CD14-positive monocyte (primary cell): ENCODE results near the gene TBX6. TPM values are rescaled to one million over a fixed set of nuclear protein-coding genes. Genes with fewer than 3 reads are reported as not detected.

ENCODE experiments used
- DNase-seq, 3 donors: peaks; one replicate each; pipeline ENCODE4 v3.0.0-alpha.2; 2011 to 2022
- H2AFZ ChIP-seq: 2 replicates; pipeline ENCODE4 v1.6.0; 2012; ENCODE audit warnings: mild to moderate bottlenecking, low read depth, low read length, inconsistent platforms; ENCODE audit not compliant: insufficient read depth, poor library complexity, severe bottlenecking
- H3K27ac ChIP-seq, 2 donors: 1 replicate in 1 of 2; 2 replicates in 1 of 2; pipeline ENCODE4 v1.5.1; 2012 to 2013; ENCODE audit warnings: low read length in 2 of 2, control low read depth in 1 of 2, inconsistent platforms in 1 of 2, low read depth in 1 of 2, mild to moderate bottlenecking in 1 of 2
- H3K27me3 ChIP-seq, 2 donors: one replicate each; pipeline versions ENCODE4 v1.6.0 to v1.6.1; 2011 to 2013; ENCODE audit warnings: low read length in 2 of 2; ENCODE audit not compliant: control insufficient read depth in 2 of 2, insufficient read depth in 2 of 2
- H3K36me3 ChIP-seq, 2 donors: replicated peaks in 1 of 2; 1 replicate in 1 of 2; 2 replicates in 1 of 2; pipeline versions ENCODE4 v1.5.1 to v1.6.1; 2012 to 2013; ENCODE audit warnings: low read length in 2 of 2, control low read depth in 1 of 2, inconsistent platforms in 1 of 2, mild to moderate bottlenecking in 1 of 2; ENCODE audit not compliant: insufficient read depth in 2 of 2, control insufficient read depth in 1 of 2
- H3K4me1 ChIP-seq, 2 donors: 1 replicate in 1 of 2; 2 replicates in 1 of 2; pipeline versions ENCODE4 v1.5.1 to v1.6.1; 2012 to 2013; ENCODE audit warnings: low read length in 2 of 2, control low read depth in 1 of 2, inconsistent platforms in 1 of 2, mild to moderate bottlenecking in 1 of 2, moderate library complexity in 1 of 2; ENCODE audit not compliant: insufficient read depth in 2 of 2, control insufficient read depth in 1 of 2
- H3K4me2 ChIP-seq: replicated peaks from 2 replicates; pipeline ENCODE3; 2012; ENCODE audit warnings: low read length, moderate library complexity, mild to moderate bottlenecking; ENCODE audit not compliant: poor library complexity, severe bottlenecking; ENCODE audit errors: extremely low read depth
- H3K4me3 ChIP-seq, 3 experiments: fragments of 200-600 bp in 1 of 3; sonication (generic) in 1 of 3; replicated peaks in 1 of 3; 1 replicate in 2 of 3; 2 replicates in 1 of 3; pipeline ENCODE4 v1.5.1; 2011 to 2013; ENCODE audit warnings: low read length in 3 of 3, mild to moderate bottlenecking in 3 of 3, control low read depth in 2 of 3, low read depth in 2 of 3, inconsistent platforms in 1 of 3, moderate library complexity in 1 of 3
- H3K79me2 ChIP-seq: 2 replicates; pipeline ENCODE4 v1.6.0; 2012; ENCODE audit warnings: mild to moderate bottlenecking, control low read depth, inconsistent platforms, low read length, moderate library complexity; ENCODE audit not compliant: insufficient read depth
- H3K9ac ChIP-seq: 2 replicates; pipeline ENCODE4 v1.6.0; 2017; ENCODE audit warnings: low read length, mild to moderate bottlenecking; ENCODE audit not compliant: insufficient read depth, poor library complexity, severe bottlenecking
- H3K9me3 ChIP-seq, 2 donors: replicated peaks in 1 of 2; 1 replicate in 1 of 2; 2 replicates in 1 of 2; pipeline versions ENCODE4 v1.5.1 to v1.6.1; 2012 to 2013; ENCODE audit warnings: low read length in 2 of 2, control low read depth in 1 of 2; ENCODE audit not compliant: control insufficient read depth in 1 of 2, insufficient read depth in 1 of 2
- H4K20me1 ChIP-seq: 2 replicates; pipeline ENCODE4 v1.6.0; 2012; ENCODE audit warnings: mild to moderate bottlenecking, low read length, control low read depth, moderate library complexity; ENCODE audit not compliant: insufficient read depth
- H3K27ac Mint-ChIP-seq, 7 donors: one replicate each; pipeline ENCODE4 v1.8.0; 2020; ENCODE audit warnings: mild to moderate bottlenecking in 7 of 7, mixed read lengths in 7 of 7, moderate library complexity in 6 of 7, inconsistent platforms in 2 of 7
- H3K27me3 Mint-ChIP-seq, 3 donors: one replicate each; pipeline ENCODE4 v1.8.0; 2021 to 2022; ENCODE audit warnings: low read depth in 3 of 3, mild to moderate bottlenecking in 3 of 3, mixed read lengths in 3 of 3, moderate library complexity in 3 of 3, inconsistent platforms in 1 of 3
- H3K36me3 Mint-ChIP-seq, 2 donors: one replicate each; pipeline ENCODE4 v1.8.0; 2020; ENCODE audit warnings: mixed read lengths in 2 of 2, inconsistent platforms in 1 of 2, mild to moderate bottlenecking in 1 of 2
- H3K4me1 Mint-ChIP-seq: one replicate; pipeline ENCODE4 v1.8.0; 2020; ENCODE audit warnings: mild to moderate bottlenecking, mixed read lengths
- H3K4me3 Mint-ChIP-seq, 2 donors: one replicate each; pipeline ENCODE4 v1.8.0; 2020; ENCODE audit warnings: mild to moderate bottlenecking in 2 of 2, mixed read lengths in 2 of 2, moderate library complexity in 1 of 2
- H3K9me3 Mint-ChIP-seq, 7 donors: one replicate each; pipeline ENCODE4 v1.8.0; 2020 to 2022; ENCODE audit warnings: mixed read lengths in 7 of 7, mild to moderate bottlenecking in 6 of 7, moderate library complexity in 6 of 7, inconsistent platforms in 2 of 7
- WGBS: methylation state at CpG from one replicate; pipeline ENCODE4 v1.1.5; 2013; ENCODE audit warnings: missing lambda C conversion rate; ENCODE audit not compliant: insufficient coverage; 5-methylcytosine and 5-hydroxymethylcytosine counted together
- intact Hi-C, 2 donors: fragments of 100-400 bp; cut with micrococcal nuclease; formaldehyde crosslinking; loops; one replicate each; pipeline versions ENCODE4 v1.15.0 to v1.15.1; 2023
- polyA plus RNA-seq, 3 donors: library from polyadenylated mRNA; depleted of rRNA in 1 of 3; unstranded in 2 of 3; stranded (reverse) in 1 of 3; fragments of 300-500 nt in 2 of 3; fragments of >200 nt in 1 of 3; fragmentation: Illumina TruSeq in 2 of 3; gene quantifications; 1 replicate in 2 of 3; 2 replicates in 1 of 3; pipeline ENCODE4 v1.2.3, GENCODE V29; 2012 to 2021
- TF ChIP-seq, protein P1 (sequence below): fragments of 200-600 bp; IDR thresholded peaks from one replicate; pipeline ENCODE4 v1.8.0; 2022; ENCODE audit warnings: antibody characterized with exemption, mild to moderate bottlenecking

The TBX6 gene
- polyA plus RNA-seq, 3 donors: 0.10 to 0.65 (median 0.11) TPM

DNA sequence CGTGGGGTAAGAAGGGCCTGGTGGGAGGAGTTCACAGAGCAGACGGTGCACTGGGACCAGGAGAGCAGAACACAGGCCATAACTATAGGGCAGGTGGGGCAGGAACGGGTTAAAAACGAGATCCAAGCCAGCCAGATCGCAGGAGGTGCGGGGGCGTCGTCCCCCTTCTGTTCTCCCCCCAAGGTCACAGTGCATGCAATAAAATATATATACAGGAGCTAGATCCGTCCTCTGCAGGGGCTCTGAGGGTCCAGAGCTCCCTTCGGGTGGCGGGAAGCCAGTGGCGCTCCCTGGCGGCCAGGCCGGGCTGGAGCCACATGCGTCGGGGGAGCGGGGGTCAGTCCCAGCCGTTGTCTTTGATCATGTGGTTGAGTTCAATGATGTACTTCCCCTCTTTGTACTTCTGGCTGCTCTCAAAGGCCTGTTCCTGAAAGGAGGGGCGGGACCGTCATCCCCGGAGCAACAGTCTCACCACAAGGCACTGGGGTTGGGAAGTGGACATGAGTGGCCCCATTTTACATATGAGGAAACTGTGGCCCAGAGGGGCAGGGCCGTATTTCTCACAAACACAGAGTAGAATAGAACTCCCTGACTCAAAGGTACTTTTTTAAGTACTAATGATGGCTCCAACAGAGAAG, 768 bp upstream of the TBX6 start:
- Mint-ChIP-seq H3K9me3 (peaks cover 12 to 18% (median 17%) of the 10 kb centered on the region in 7 donors), H3K4me3 (peak overlapping the region; percentile 83 to 92), H3K4me1 (peaks cover 71% of the 10 kb centered on the region), H3K36me3 (peaks cover 23 to 35% of the 10 kb centered on the region in 2 donors), H3K27me3 (peaks cover 0 to 6% (median 0%) of the 10 kb centered on the region in 3 donors), H3K27ac (peak overlapping the region; percentile 86 to 97 (median 96))
- Histone ChIP-seq H3K4me1 (peaks cover 69 to 87% of the 10 kb centered on the region in 2 donors), H3K9me3 (peaks cover 12 to 14% of the 10 kb centered on the region in 2 donors), H3K36me3 (peaks cover 12 to 13% of the 10 kb centered on the region in 2 donors), H3K4me2 (peak overlapping the region; percentile 86), H3K27me3 (no peaks in the 10 kb centered on the region), H2AFZ (peak overlapping the region; percentile 92), H3K27ac (peak overlapping the region; percentile 81 to 87), H3K79me2 (peaks cover 23% of the 10 kb centered on the region), H3K4me3 (peak overlapping the region; percentile 40 to 88 (median 62)), H3K9ac (peak overlapping the region; percentile 63), H4K20me1 (no peaks in the 10 kb centered on the region)
- intact Hi-C loops: loop anchor here in 1 of 2 donors (2.0 kb wide), 1 partner anchor 30 kb away; the partner anchor contains the start of gene MAPK3
- DNase-seq: peak; percentile 98 to 100 (median 98)
- 0% methylated on average over 8 of the region's 22 CpGs for WGBS
- TF ChIP-seq, protein P1, sequence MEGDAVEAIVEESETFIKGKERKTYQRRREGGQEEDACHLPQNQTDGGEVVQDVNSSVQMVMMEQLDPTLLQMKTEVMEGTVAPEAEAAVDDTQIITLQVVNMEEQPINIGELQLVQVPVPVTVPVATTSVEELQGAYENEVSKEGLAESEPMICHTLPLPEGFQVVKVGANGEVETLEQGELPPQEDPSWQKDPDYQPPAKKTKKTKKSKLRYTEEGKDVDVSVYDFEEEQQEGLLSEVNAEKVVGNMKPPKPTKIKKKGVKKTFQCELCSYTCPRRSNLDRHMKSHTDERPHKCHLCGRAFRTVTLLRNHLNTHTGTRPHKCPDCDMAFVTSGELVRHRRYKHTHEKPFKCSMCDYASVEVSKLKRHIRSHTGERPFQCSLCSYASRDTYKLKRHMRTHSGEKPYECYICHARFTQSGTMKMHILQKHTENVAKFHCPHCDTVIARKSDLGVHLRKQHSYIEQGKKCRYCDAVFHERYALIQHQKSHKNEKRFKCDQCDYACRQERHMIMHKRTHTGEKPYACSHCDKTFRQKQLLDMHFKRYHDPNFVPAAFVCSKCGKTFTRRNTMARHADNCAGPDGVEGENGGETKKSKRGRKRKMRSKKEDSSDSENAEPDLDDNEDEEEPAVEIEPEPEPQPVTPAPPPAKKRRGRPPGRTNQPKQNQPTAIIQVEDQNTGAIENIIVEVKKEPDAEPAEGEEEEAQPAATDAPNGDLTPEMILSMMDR: peak; percentile 86

DNA sequence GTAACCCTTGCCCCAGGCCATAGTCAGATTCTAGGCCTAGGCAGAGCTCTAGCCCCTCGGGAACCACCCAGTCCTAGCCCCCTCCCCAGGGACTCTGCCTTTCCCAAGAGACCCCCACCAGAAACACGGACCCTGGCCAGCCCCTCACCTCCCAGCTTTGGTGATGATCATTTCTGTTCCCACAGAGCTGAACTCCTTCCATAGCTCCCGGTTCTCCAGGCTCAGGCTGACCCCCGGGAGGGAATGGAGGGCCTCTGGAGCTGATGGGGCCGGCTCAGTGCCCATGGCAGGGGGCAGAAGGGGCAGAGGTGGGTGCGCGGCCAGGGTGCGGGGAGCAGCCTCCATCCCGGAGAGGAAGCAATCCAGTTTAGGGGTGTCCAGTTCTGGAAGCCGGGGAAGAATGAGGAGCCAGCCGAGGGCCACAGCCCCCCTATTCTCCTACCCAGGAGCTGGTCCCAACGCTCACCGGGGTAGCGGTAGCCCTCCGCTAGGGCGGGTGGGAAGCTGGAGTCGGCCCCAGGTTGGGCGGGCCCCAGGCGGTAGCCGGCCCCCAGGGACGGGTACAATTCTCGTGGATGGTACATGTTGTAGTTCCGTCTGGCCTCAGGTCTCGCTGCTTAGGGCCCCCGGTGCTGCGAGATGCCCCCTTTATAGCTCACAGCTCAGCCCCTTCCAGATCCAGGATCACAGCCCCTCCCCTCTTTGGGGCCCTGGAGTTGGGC, 953 bp downstream of the TBX6 start:
- H3K27ac Mint-ChIP-seq: peak overlapping the region; percentile 86 to 95 (median 89)
- peak overlapping the region; percentile 86 for H3K4me2 ChIP-seq
- TF ChIP-seq, protein P1: no peak
- peak overlapping the region; percentile 41 to 87 for H3K27ac ChIP-seq
- peaks cover 80 to 99% of the 10 kb centered on the region in 2 donors for H3K4me1 ChIP-seq
- peak overlapping the region; percentile 92 for H2AFZ ChIP-seq
- H3K36me3 ChIP-seq: peaks cover 12 to 14% of the 10 kb centered on the region in 2 donors
- no peaks in the 10 kb centered on the region for H3K27me3 ChIP-seq
- no peak for DNase-seq
- peak overlapping the region in 1 of 3 experiments; percentile 88 for H3K4me3 ChIP-seq
- peaks cover 0 to 4% of the 10 kb centered on the region in 2 donors for H3K9me3 ChIP-seq
- peaks cover 22 to 29% of the 10 kb centered on the region in 2 donors for H3K36me3 Mint-ChIP-seq
- peaks cover 81% of the 10 kb centered on the region for H3K4me1 Mint-ChIP-seq
- 90% methylated on average over 10 of the region's 26 CpGs for WGBS
- peaks cover 0 to 6% (median 2%) of the 10 kb centered on the region in 3 donors for H3K27me3 Mint-ChIP-seq
- H3K79me2 ChIP-seq: peaks cover 23% of the 10 kb centered on the region
- intact Hi-C loops: loop anchor here in 1 of 2 donors (2.0 kb wide), 1 partner anchor 14 kb away; no protein-coding TSS in a partner anchor
- H3K4me3 Mint-ChIP-seq: peak overlapping the region in 1 of 2 donors; percentile 47
- peaks cover 3 to 11% (median 6%) of the 10 kb centered on the region in 7 donors for H3K9me3 Mint-ChIP-seq
- H4K20me1 ChIP-seq: peaks cover under 1% of the 10 kb centered on the region
- peak overlapping the region; percentile 63 for H3K9ac ChIP-seq
